ENCODE measurements around the gene FFAR3.

DNA sequence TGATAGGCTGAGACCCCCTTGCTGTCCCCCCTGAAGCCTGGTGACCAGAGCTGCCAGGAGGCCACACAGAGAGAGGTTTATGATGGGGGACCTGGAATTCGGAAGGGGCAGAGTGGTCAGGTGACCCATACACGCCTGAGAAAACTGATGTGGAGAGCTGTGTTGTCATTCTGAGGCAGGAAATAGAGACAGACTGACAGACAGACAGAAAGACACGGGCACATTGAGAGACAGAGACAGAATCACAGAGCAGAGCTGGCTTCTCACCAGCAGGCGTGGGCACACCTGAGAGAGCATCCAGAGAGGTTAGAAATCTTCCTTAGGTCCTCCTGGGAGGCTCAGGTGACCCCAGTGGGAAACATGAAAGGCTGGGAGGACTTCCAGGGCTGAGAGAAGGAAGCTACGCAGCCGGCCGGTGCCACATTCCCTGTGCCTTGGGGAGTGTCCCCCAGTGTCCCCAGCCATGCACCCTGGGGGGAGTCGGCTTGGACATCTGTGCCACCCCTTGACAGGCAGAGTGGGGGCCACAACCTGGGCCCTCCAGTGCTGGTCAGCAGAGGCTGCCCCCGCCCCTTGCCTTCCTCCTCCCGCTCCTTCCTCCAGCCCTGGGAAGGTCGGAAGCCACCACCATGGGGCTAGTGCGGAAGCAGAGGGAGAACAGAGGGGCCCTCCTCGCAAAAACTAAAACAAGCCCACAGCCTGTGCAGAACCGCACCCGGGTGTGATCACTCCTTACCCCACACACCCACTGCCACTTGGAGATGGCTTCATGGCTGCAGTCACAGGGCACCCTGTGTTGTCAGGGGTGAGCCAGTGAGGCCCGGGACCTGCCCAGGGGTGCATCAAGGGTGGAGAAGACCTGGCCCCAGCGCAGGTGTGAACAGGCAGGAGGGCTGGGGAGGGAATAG, 8.4 kb upstream of the FFAR3 start:
- TF ChIP-seq, protein P1, sequence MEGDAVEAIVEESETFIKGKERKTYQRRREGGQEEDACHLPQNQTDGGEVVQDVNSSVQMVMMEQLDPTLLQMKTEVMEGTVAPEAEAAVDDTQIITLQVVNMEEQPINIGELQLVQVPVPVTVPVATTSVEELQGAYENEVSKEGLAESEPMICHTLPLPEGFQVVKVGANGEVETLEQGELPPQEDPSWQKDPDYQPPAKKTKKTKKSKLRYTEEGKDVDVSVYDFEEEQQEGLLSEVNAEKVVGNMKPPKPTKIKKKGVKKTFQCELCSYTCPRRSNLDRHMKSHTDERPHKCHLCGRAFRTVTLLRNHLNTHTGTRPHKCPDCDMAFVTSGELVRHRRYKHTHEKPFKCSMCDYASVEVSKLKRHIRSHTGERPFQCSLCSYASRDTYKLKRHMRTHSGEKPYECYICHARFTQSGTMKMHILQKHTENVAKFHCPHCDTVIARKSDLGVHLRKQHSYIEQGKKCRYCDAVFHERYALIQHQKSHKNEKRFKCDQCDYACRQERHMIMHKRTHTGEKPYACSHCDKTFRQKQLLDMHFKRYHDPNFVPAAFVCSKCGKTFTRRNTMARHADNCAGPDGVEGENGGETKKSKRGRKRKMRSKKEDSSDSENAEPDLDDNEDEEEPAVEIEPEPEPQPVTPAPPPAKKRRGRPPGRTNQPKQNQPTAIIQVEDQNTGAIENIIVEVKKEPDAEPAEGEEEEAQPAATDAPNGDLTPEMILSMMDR (IDR thresholded peaks at IDR 0.05; ENCODE audit: low read depth, low read length, missing input control) = no peak
- no peak for TF ChIP-seq JUND (IDR thresholded peaks at IDR 0.05)
- TF ChIP-seq, protein P2, sequence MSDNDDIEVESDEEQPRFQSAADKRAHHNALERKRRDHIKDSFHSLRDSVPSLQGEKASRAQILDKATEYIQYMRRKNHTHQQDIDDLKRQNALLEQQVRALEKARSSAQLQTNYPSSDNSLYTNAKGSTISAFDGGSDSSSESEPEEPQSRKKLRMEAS (IDR thresholded peaks at IDR 0.05) = no peak
- TF ChIP-seq TAF1 (conservative IDR thresholded peaks at IDR 0.05) = no peak
- no peak for TF ChIP-seq RAD21 (IDR thresholded peaks at IDR 0.05)
